ENCODE results near the gene NFIC. TPM values are rescaled to one million over a fixed set of nuclear protein-coding genes. Genes with fewer than 3 reads are reported as not detected.

Gene NFIC
- total and polyA plus RNA-seq, 2 of the 4 experiments (the other 2 are of a cell fraction), result 21.9 to 32.1 TPM

DNA sequence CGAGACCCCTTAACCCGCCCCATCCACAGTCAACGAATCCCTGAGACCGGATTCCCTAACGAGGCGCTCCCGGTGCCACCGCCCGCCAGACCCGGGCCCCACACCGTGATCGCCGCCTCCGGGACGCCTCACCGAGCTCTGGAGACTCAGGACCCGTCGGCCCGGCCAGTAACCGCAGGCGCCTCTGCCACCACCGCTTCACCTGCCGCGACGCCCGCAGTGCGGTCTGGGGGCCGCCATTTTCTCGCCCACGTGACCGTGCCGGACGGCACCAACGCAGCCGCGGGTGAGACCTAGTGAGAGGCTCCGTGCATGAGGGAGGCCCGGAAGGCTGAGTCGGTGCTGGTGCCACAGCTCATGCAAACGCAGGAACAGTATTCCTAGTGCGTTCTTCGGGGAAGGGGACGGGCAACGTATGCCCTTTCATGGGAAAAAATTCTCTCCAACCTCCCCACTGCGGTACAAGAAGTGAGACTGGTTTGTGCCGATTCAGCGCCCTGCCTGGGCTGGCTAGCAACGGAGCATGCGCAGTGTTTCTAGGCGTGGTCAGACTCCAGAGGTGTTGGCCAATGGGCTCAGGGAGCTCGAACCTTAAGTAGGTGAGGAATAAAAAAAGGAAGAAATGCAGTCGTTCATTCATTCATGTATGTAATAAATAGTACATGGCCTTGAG, 134.2 kb downstream of the NFIC start, which contains the start of gene DOHH:
TSS of gene DOHH (minus strand) at position 246 of the 673 bp plus-strand sequence. CDS start 3,860 bp downstream, outside the sequence.
- H3K4me3 ChIP-seq (ENCODE audit: insufficient read depth, low read depth, low read length), result peak within 1 kb of the TSS; percentile 57
- DNase-seq (peak; percentile 96), ATAC-seq (ENCODE audit: low read depth) (peak; percentile 97)
- H2AK9ac ChIP-seq (replicated peaks; ENCODE audit: low read depth, low read length, poor library complexity), result peak within 1 kb of the TSS; percentile 95
- H3K9me3 ChIP-seq (ENCODE audit: control insufficient read depth, insufficient read depth, low read length), result no peaks in the 10 kb centered on the region
- H4K8ac ChIP-seq (ENCODE audit: low read depth in 2 of 2, low read length in 2 of 2), result peak within 1 kb of the TSS; percentile 54 to 99
- ChIA-PET CTCF (no interaction called here), POLR2A (ENCODE audit: unreplicated experiment) (interaction anchor here (0.6 kb wide), 1 partner anchor 186 kb away, joined by 10 read pairs; no protein-coding TSS in a partner anchor)
- peaks cover 8 to 47% of the 10 kb centered on the region in 2 experiments; a peak in 3 of 4 replicates for H3K79me1 ChIP-seq (ENCODE audit: low read depth in 1 of 2, low read length in 2 of 2)
- H2BK5ac ChIP-seq (ENCODE audit: low read depth, low read length, poor library complexity, severe bottlenecking), result peak within 1 kb of the TSS; percentile 97
- H4K5ac ChIP-seq (ENCODE audit: low read depth, low read length), result peak within 1 kb of the TSS; percentile 94
- H2AK5ac ChIP-seq (ENCODE audit: low read depth, low read length), result peak within 1 kb of the TSS; percentile 96
- peak within 1 kb of the TSS; percentile 82 for H3K4me2 ChIP-seq (ENCODE audit: low read depth, low read length)
- peak within 1 kb of the TSS; percentile 100 for H2BK120ac ChIP-seq (ENCODE audit: low read depth, low read length)
- H3K4ac ChIP-seq (ENCODE audit: low read depth, low read length), result peak within 1 kb of the TSS; percentile 100
- peak within 1 kb of the TSS; percentile 99 for H3K18ac ChIP-seq (ENCODE audit: low read depth, low read length)
- dilution Hi-C loops (cut with HindIII; ENCODE audit: low sequenced_read_pairs, unreplicated experiment), result no loop called here
- H2AFZ ChIP-seq (replicated peaks; ENCODE audit: low read length, poor library complexity), result peak within 1 kb of the TSS; percentile 97
- peak within 1 kb of the TSS; percentile 89 for H3K27ac ChIP-seq (ENCODE audit: insufficient read depth, low read length)
- peak within 1 kb of the TSS; percentile 94 for H3K56ac ChIP-seq (ENCODE audit: extremely low read depth, insufficient read depth, low read length)
- peaks cover 9% of the 10 kb centered on the region; the same call in 1 of the 2 replicates for H3K9me1 ChIP-seq (ENCODE audit: insufficient read depth, low read length)
- BruUV-seq (replicated peaks), result no TSS peak
- no peaks in the 10 kb centered on the region for H4K20me1 ChIP-seq (ENCODE audit: insufficient read depth, low read length)
- peaks cover 8% of the 10 kb centered on the region for H3K36me3 ChIP-seq (ENCODE audit: control insufficient read depth, insufficient read depth, low read length)
- peak within 1 kb of the TSS; percentile 100 for H2BK20ac ChIP-seq (ENCODE audit: low read depth, low read length)
- peak within 1 kb of the TSS; percentile 97 for H4K91ac ChIP-seq (ENCODE audit: insufficient read depth, low read depth, low read length)
- in situ Hi-C loops (cut with MboI; ENCODE audit: low sequenced_read_pairs), result no loop called here
- H2BK15ac ChIP-seq (ENCODE audit: low read depth, low read length), result peak within 1 kb of the TSS; percentile 93; the same call in 2 of the 3 replicates
- 1% methylated on average over 28 of the region's 52 CpGs; no CpG with 5 or more reads in 1 of the 2 experiments for WGBS, 2 experiments (ENCODE audit: extremely low coverage in 2 of 2, insufficient read length in 1 of 2)
- intact Hi-C loops (cut with micrococcal nuclease), result no loop called here
- H3K23ac ChIP-seq (ENCODE audit: low read depth, low read length), result peak within 1 kb of the TSS; percentile 100
- no peaks in the 10 kb centered on the region for H3K27me3 ChIP-seq (ENCODE audit: control insufficient read depth, insufficient read depth, low read length)
- H3K9ac ChIP-seq (ENCODE audit: low read depth, low read length), result peak within 1 kb of the TSS; percentile 93
- peak within 1 kb of the TSS; percentile 100 for H3K14ac ChIP-seq (replicated peaks; ENCODE audit: low read depth, low read length)
- H3K4me1 ChIP-seq (ENCODE audit: control insufficient read depth, insufficient read depth, low read length), result no peaks in the 10 kb centered on the region
- TF ChIP-seq, protein P1, sequence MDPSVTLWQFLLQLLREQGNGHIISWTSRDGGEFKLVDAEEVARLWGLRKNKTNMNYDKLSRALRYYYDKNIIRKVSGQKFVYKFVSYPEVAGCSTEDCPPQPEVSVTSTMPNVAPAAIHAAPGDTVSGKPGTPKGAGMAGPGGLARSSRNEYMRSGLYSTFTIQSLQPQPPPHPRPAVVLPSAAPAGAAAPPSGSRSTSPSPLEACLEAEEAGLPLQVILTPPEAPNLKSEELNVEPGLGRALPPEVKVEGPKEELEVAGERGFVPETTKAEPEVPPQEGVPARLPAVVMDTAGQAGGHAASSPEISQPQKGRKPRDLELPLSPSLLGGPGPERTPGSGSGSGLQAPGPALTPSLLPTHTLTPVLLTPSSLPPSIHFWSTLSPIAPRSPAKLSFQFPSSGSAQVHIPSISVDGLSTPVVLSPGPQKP (IDR thresholded peaks at IDR 0.05; ENCODE audit: borderline replicate concordance, low read depth, low read length), result no peak
- no peak for TF ChIP-seq NFE2L2 (IDR thresholded peaks at IDR 0.05; ENCODE audit: low read depth, low read length)
- no peak for TF ChIP-seq RAD21 (IDR thresholded peaks at IDR 0.05; ENCODE audit: low read length)
- TF ChIP-seq, protein P2, sequence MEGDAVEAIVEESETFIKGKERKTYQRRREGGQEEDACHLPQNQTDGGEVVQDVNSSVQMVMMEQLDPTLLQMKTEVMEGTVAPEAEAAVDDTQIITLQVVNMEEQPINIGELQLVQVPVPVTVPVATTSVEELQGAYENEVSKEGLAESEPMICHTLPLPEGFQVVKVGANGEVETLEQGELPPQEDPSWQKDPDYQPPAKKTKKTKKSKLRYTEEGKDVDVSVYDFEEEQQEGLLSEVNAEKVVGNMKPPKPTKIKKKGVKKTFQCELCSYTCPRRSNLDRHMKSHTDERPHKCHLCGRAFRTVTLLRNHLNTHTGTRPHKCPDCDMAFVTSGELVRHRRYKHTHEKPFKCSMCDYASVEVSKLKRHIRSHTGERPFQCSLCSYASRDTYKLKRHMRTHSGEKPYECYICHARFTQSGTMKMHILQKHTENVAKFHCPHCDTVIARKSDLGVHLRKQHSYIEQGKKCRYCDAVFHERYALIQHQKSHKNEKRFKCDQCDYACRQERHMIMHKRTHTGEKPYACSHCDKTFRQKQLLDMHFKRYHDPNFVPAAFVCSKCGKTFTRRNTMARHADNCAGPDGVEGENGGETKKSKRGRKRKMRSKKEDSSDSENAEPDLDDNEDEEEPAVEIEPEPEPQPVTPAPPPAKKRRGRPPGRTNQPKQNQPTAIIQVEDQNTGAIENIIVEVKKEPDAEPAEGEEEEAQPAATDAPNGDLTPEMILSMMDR (conservative IDR thresholded peaks at IDR 0.05; ENCODE audit: low read depth, low read length), result no peak
- peak; percentile 99 for TF ChIP-seq BHLHE40 (IDR thresholded peaks at IDR 0.05; ENCODE audit: low read depth, low read length)
- no peak for TF ChIP-seq MAZ (IDR thresholded peaks at IDR 0.05; ENCODE audit: borderline replicate concordance, low read depth, low read length)
- TF ChIP-seq FOS (IDR thresholded peaks at IDR 0.05; ENCODE audit: low read depth, low read length), result no peak
- peak; percentile 99; the same call in 1 of the 2 replicates for TF ChIP-seq CHD1 (IDR thresholded peaks at IDR 0.05; ENCODE audit: low read depth, low read length)
- TF ChIP-seq, protein P3, sequence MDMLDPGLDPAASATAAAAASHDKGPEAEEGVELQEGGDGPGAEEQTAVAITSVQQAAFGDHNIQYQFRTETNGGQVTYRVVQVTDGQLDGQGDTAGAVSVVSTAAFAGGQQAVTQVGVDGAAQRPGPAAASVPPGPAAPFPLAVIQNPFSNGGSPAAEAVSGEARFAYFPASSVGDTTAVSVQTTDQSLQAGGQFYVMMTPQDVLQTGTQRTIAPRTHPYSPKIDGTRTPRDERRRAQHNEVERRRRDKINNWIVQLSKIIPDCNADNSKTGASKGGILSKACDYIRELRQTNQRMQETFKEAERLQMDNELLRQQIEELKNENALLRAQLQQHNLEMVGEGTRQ (IDR thresholded peaks at IDR 0.05; ENCODE audit: low read depth, low read length), result peak; percentile 97
- TF ChIP-seq MXI1 (IDR thresholded peaks at IDR 0.05; ENCODE audit: borderline replicate concordance, low read depth, low read length), result peak; percentile 85
- peak; percentile 73 for TF ChIP-seq MAFK (IDR thresholded peaks at IDR 0.05; ENCODE audit: low read depth, low read length)
- peak; percentile 60 for TF ChIP-seq CEBPB (IDR thresholded peaks at IDR 0.05; ENCODE audit: low read depth, low read length)
- no peak for TF ChIP-seq RCOR1 (IDR thresholded peaks at IDR 0.05; ENCODE audit: insufficient replicate concordance, low read length)
- TF ChIP-seq POLR2A (IDR thresholded peaks at IDR 0.05; ENCODE audit: low read depth, low read length), result peak; percentile 88
- peak; percentile 75 for TF ChIP-seq RFX5 (IDR thresholded peaks at IDR 0.05; ENCODE audit: low read depth, low read length)
